GM23338 (cell line): ENCODE results near the gene REC8. TPM values are rescaled to one million over a fixed set of nuclear protein-coding genes. Genes with fewer than 3 reads are reported as not detected.

Source experiments
- ATAC-seq: fragments of 200-7000 bp; cut with Tn5 transposase; 3 replicates; pipeline ENCODE4 v1.9.1; 2020
- DNase-seq: peaks from one replicate; pipeline ENCODE4 v3.0.0-alpha.2; 2015; ENCODE audit warnings: low spot score
- H2AFZ ChIP-seq: fragments of 200-600 bp; sonication (generic); 2 replicates; pipeline ENCODE4 v1.8.0; 2016; ENCODE audit warnings: antibody characterized with exemption, mild to moderate bottlenecking, moderate library complexity
- H3F3A ChIP-seq: fragments of 200-600 bp; sonication (generic); replicated peaks from 2 replicates; pipeline ENCODE4 v1.8.0; 2017; ENCODE audit warnings: antibody characterized with exemption, mixed run types, low read depth
- H3K27ac ChIP-seq: fragments of 200-600 bp; sonication (generic); 2 replicates; pipeline ENCODE4 v1.6.1; 2016; ENCODE audit warnings: low read depth
- H3K27me3 ChIP-seq: fragments of 200-600 bp; sonication (generic); 2 replicates; pipeline ENCODE4 v1.8.0; 2016; ENCODE audit warnings: mild to moderate bottlenecking, mixed run types, moderate library complexity; ENCODE audit not compliant: insufficient read depth
- H3K36me3 ChIP-seq: fragments of 200-600 bp; sonication (generic); 2 replicates; pipeline ENCODE4 v1.8.0; 2016; ENCODE audit warnings: mild to moderate bottlenecking; ENCODE audit not compliant: insufficient read depth
- H3K4me1 ChIP-seq: fragments of 200-600 bp; sonication (generic); 2 replicates; pipeline ENCODE4 v1.8.0; 2016; ENCODE audit warnings: mild to moderate bottlenecking, moderate library complexity; ENCODE audit not compliant: insufficient read depth
- H3K4me2 ChIP-seq: fragments of 200-600 bp; sonication (generic); 2 replicates; pipeline ENCODE4 v1.7.1; 2017; ENCODE audit warnings: mixed run types
- H3K4me3 ChIP-seq: fragments of 200-600 bp; sonication (generic); 2 replicates; pipeline ENCODE4 v1.6.1; 2016; ENCODE audit warnings: mixed run types
- H3K79me2 ChIP-seq: fragments of 200-600 bp; sonication (generic); replicated peaks from 2 replicates; pipeline ENCODE4 v1.8.0; 2017; ENCODE audit warnings: mild to moderate bottlenecking; ENCODE audit not compliant: insufficient read depth
- H3K9me2 ChIP-seq: fragments of 200-600 bp; sonication (generic); 2 replicates; pipeline ENCODE4 v1.8.0; 2017; ENCODE audit not compliant: insufficient read depth
- H4K20me1 ChIP-seq: fragments of 200-600 bp; sonication (generic); replicated peaks from 2 replicates; pipeline ENCODE4 v1.8.0; 2017; ENCODE audit warnings: mild to moderate bottlenecking; ENCODE audit not compliant: insufficient read depth
- H3K27ac Mint-ChIP-seq: 2 replicates; pipeline ENCODE4 v1.8.0; 2020; ENCODE audit warnings: inconsistent platforms, mild to moderate bottlenecking, moderate library complexity, mixed read lengths
- H3K27me3 Mint-ChIP-seq: 3 replicates; pipeline ENCODE4 v1.8.0; 2022; ENCODE audit warnings: low read depth, mild to moderate bottlenecking, moderate library complexity, mixed read lengths, inconsistent platforms; ENCODE audit not compliant: insufficient read depth, poor library complexity
- H3K36me3 Mint-ChIP-seq: 3 replicates; pipeline ENCODE4 v1.8.0; 2021; ENCODE audit warnings: low read depth, mild to moderate bottlenecking, inconsistent platforms, moderate library complexity, mixed read lengths
- H3K4me1 Mint-ChIP-seq: 3 replicates; pipeline ENCODE4 v1.8.0; 2020; ENCODE audit warnings: mild to moderate bottlenecking, inconsistent platforms, mixed read lengths
- H3K4me3 Mint-ChIP-seq: 3 replicates; pipeline ENCODE4 v1.8.0; 2021; ENCODE audit warnings: moderate library complexity, mild to moderate bottlenecking, inconsistent platforms, mixed read lengths
- H3K9me3 Mint-ChIP-seq: 3 replicates; pipeline ENCODE4 v1.8.0; 2020; ENCODE audit warnings: moderate library complexity, mild to moderate bottlenecking, inconsistent platforms, mixed read lengths
- CREB1 ChIP-seq: fragments of 250-450 bp; sonication (Bioruptor Pico); IDR thresholded peaks from 2 replicates; pipeline ENCODE4 v1.5.0; 2020; ENCODE audit warnings: low read depth, mild to moderate bottlenecking, moderate library complexity
- CTCF ChIP-seq, 2 experiments: fragments of 200-600 bp in 1 of 2; sonication (generic) in 1 of 2; conservative IDR thresholded peaks; 2 replicates each; pipeline versions ENCODE4 v1.5.1 to v1.6.1; 2016 to 2017; ENCODE audit warnings: antibody characterized with exemption in 2 of 2, low read depth in 2 of 2, mild to moderate bottlenecking in 2 of 2, moderate library complexity in 1 of 2
- ETS1 ChIP-seq: IDR thresholded peaks from 2 replicates; pipeline ENCODE4 v1.6.1; 2016; ENCODE audit warnings: antibody characterized with exemption
- EZH2 ChIP-seq: fragments of 200-600 bp; sonication (generic); IDR thresholded peaks from one replicate; pipeline ENCODE4 v1.8.0; 2017; ENCODE audit warnings: antibody characterized with exemption, mild to moderate bottlenecking, low read depth; ENCODE audit not compliant: unreplicated experiment
- EZH2phosphoT487 ChIP-seq: fragments of 200-600 bp; sonication (generic); IDR thresholded peaks from one replicate; pipeline ENCODE4 v1.8.1; 2018; ENCODE audit warnings: antibody characterized with exemption; ENCODE audit not compliant: unreplicated experiment
- JUNB ChIP-seq: IDR thresholded peaks from one replicate; pipeline ENCODE4 v1.6.1; 2016; ENCODE audit warnings: antibody characterized with exemption; ENCODE audit not compliant: unreplicated experiment
- NANOG ChIP-seq: IDR thresholded peaks from 2 replicates; pipeline ENCODE4 v1.6.1; 2016; ENCODE audit warnings: antibody characterized with exemption, borderline replicate concordance
- POLR2AphosphoS5 ChIP-seq: IDR thresholded peaks from 2 replicates; pipeline ENCODE4 v1.6.1; 2016; ENCODE audit warnings: antibody characterized with exemption, low read depth
- REST ChIP-seq: IDR thresholded peaks from one replicate; pipeline ENCODE4 v1.6.1; 2018; ENCODE audit warnings: antibody characterized with exemption; ENCODE audit not compliant: unreplicated experiment
- STAT1 ChIP-seq: IDR thresholded peaks from one replicate; pipeline ENCODE4 v1.6.1; 2016; ENCODE audit warnings: antibody characterized with exemption; ENCODE audit not compliant: unreplicated experiment
- ZNF114 ChIP-seq: fragments of 250-450 bp; sonication (Bioruptor Pico); IDR thresholded peaks from 2 replicates; pipeline ENCODE4 v1.5.0; 2020; ENCODE audit warnings: mild to moderate bottlenecking, moderate library complexity
- ZNF331 ChIP-seq: fragments of 250-450 bp; sonication (Bioruptor Pico); IDR thresholded peaks from 2 replicates; pipeline ENCODE4 v1.5.0; 2020; ENCODE audit warnings: low read depth, mild to moderate bottlenecking, moderate library complexity
- ZNF462 ChIP-seq: fragments of 250-450 bp; sonication (Bioruptor Pico); IDR thresholded peaks from 2 replicates; pipeline ENCODE4 v1.5.0; 2020; ENCODE audit warnings: mild to moderate bottlenecking, moderate library complexity
- polyA plus RNA-seq: library from polyadenylated mRNA; unstranded; fragments of >200 nt; fragmentation: Nextera tagmentation; extraction: Ambion mirVana; gene quantifications from 2 replicates; pipeline ENCODE4 v1.2.1, GENCODE V29; 2016
- total RNA-seq: library from RNA; depleted of rRNA; stranded (reverse); fragments of >200 nt; shearing (Covaris generic); gene quantifications from 2 replicates; pipeline ENCODE4 v1.2.3, GENCODE V29; 2014

Gene REC8
- total and polyA plus RNA-seq, 2 experiments from 2014 or later = 25.7 to 36.8 TPM

GRCh38 chr14:24228902-24229301, 57.0 kb downstream of the REC8 start:
- H3K79me2 ChIP-seq = peaks cover 84% of the 10 kb centered on the region
- Mint-ChIP-seq H3K4me3 (no peak overlapping the region; the same call in 2 of the 3 replicates), H3K4me1 (peaks cover 11% of the 10 kb centered on the region), H3K36me3 (peaks cover 9% of the 10 kb centered on the region), H3K9me3 (no peaks in the 10 kb centered on the region), H3K27me3 (peaks cover 7% of the 10 kb centered on the region), H3K27ac (no peak overlapping the region)
- no peak overlapping the region for H3K4me2 ChIP-seq
- no peaks in the 10 kb centered on the region for H3K9me2 ChIP-seq
- peaks cover 20% of the 10 kb centered on the region for H4K20me1 ChIP-seq
- H3K4me3 ChIP-seq = no peak overlapping the region
- ATAC-seq (no peak), DNase-seq (no peak)
- peaks cover 12% of the 10 kb centered on the region for H3K36me3 ChIP-seq
- H3F3A ChIP-seq = peaks cover 7% of the 10 kb centered on the region; the same call in 1 of the 2 replicates
- H3K4me1 ChIP-seq = peaks cover 13% of the 10 kb centered on the region
- no peak overlapping the region for H2AFZ ChIP-seq
- H3K27me3 ChIP-seq = no peaks in the 10 kb centered on the region
- no peak for TF ChIP-seq CTCF (conservative IDR thresholded peaks at IDR 0.05; ENCODE audit: low read depth in 2 of 2)
- no peak for TF ChIP-seq ZNF331 (CRISPR knock-in tag)
- no peak for TF ChIP-seq CREB1 (CRISPR knock-in tag)
- TF ChIP-seq REST = no peak
- TF ChIP-seq EZH2phosphoT487 = no peak
- no peak for TF ChIP-seq EZH2
- no peak for TF ChIP-seq POLR2AphosphoS5
- TF ChIP-seq ETS1 = no peak
- no peak for TF ChIP-seq STAT1
- no peak for TF ChIP-seq NANOG
- no peak for TF ChIP-seq ZNF114 (CRISPR knock-in tag)
- no peak for TF ChIP-seq ZNF462 (CRISPR knock-in tag)
- no peak for TF ChIP-seq JUNB
- H3K27ac ChIP-seq = no peak overlapping the region
